ENCODE results near the gene C2CD4C. TPM values are rescaled to one million over a fixed set of nuclear protein-coding genes. Genes with fewer than 3 reads are reported as not detected.

Gene C2CD4C
- total RNA-seq, 1 experiment from 2014 or later: 7.1 TPM

DNA sequence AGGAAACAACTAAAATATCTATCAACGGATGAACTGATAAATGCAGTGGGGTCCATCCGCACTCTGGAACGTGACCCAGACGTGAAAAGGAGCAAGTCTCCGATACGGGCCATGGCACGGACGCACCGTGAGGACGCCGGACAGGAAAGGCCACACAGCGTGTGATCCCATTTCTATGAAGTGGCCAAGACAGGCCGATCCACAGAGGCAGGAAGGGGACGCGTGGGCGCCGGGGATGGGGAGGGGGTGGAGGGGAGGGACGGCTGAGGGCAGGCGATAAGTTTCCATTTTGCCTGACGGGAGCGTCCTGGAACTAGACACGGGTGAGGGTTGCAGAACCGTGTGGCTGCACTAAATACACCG lies 38.1 kb upstream of the C2CD4C start:
- H3K4me2 ChIP-seq (ENCODE audit: low read length): no peak overlapping the region
- H3K27ac ChIP-seq (ENCODE audit: low read depth, low read length): no peak overlapping the region
- no peaks in the 10 kb centered on the region for H4K20me1 ChIP-seq (ENCODE audit: insufficient read depth)
- H3K9ac ChIP-seq (ENCODE audit: low read length): no peak overlapping the region
- no peaks in the 10 kb centered on the region for H3K79me2 ChIP-seq (ENCODE audit: insufficient read depth, low read length)
- intact Hi-C loops (cut with micrococcal nuclease): no loop called here
- RAD21 ChIA-PET (ENCODE audit: low non-redundant PET in 1 of 2, low total read pairs in 2 of 2, uncharacterized antibody in 2 of 2, unreplicated experiment in 2 of 2): no interaction called here
- TF ChIP-seq ZNF274 (IDR thresholded peaks at IDR 0.05; ENCODE audit: low read depth, low read length) (no peak), POLR2A (IDR thresholded peaks at IDR 0.05; ENCODE audit: borderline replicate concordance, extremely low read depth, insufficient read depth, insufficient read length) (no peak), CEBPB (IDR thresholded peaks at IDR 0.05; ENCODE audit: low read depth) (no peak), POLR2AphosphoS5 (IDR thresholded peaks at IDR 0.05; ENCODE audit: low read depth, low read length) (no peak), FOSL1 (IDR thresholded peaks at IDR 0.05; ENCODE audit: low read depth) (no peak), SRF (IDR thresholded peaks at IDR 0.05; ENCODE audit: low read depth) (no peak), SP1 (IDR thresholded peaks at IDR 0.05; ENCODE audit: low read depth) (no peak), EZH2phosphoT487 (IDR thresholded peaks at IDR 0.05; ENCODE audit: borderline replicate concordance) (no peak)
- TF ChIP-seq, protein P1, sequence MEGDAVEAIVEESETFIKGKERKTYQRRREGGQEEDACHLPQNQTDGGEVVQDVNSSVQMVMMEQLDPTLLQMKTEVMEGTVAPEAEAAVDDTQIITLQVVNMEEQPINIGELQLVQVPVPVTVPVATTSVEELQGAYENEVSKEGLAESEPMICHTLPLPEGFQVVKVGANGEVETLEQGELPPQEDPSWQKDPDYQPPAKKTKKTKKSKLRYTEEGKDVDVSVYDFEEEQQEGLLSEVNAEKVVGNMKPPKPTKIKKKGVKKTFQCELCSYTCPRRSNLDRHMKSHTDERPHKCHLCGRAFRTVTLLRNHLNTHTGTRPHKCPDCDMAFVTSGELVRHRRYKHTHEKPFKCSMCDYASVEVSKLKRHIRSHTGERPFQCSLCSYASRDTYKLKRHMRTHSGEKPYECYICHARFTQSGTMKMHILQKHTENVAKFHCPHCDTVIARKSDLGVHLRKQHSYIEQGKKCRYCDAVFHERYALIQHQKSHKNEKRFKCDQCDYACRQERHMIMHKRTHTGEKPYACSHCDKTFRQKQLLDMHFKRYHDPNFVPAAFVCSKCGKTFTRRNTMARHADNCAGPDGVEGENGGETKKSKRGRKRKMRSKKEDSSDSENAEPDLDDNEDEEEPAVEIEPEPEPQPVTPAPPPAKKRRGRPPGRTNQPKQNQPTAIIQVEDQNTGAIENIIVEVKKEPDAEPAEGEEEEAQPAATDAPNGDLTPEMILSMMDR (IDR thresholded peaks at IDR 0.05 in 2 of 3, conservative IDR thresholded peaks at IDR 0.05 in 1 of 3; ENCODE audit: borderline replicate concordance in 1 of 3, insufficient read depth in 1 of 3, low read depth in 2 of 3, low read length in 2 of 3): no peak
- TF ChIP-seq, protein P2, sequence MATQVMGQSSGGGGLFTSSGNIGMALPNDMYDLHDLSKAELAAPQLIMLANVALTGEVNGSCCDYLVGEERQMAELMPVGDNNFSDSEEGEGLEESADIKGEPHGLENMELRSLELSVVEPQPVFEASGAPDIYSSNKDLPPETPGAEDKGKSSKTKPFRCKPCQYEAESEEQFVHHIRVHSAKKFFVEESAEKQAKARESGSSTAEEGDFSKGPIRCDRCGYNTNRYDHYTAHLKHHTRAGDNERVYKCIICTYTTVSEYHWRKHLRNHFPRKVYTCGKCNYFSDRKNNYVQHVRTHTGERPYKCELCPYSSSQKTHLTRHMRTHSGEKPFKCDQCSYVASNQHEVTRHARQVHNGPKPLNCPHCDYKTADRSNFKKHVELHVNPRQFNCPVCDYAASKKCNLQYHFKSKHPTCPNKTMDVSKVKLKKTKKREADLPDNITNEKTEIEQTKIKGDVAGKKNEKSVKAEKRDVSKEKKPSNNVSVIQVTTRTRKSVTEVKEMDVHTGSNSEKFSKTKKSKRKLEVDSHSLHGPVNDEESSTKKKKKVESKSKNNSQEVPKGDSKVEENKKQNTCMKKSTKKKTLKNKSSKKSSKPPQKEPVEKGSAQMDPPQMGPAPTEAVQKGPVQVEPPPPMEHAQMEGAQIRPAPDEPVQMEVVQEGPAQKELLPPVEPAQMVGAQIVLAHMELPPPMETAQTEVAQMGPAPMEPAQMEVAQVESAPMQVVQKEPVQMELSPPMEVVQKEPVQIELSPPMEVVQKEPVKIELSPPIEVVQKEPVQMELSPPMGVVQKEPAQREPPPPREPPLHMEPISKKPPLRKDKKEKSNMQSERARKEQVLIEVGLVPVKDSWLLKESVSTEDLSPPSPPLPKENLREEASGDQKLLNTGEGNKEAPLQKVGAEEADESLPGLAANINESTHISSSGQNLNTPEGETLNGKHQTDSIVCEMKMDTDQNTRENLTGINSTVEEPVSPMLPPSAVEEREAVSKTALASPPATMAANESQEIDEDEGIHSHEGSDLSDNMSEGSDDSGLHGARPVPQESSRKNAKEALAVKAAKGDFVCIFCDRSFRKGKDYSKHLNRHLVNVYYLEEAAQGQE (IDR thresholded peaks at IDR 0.05; ENCODE audit: low read depth): no peak
- TF ChIP-seq, protein P3, sequence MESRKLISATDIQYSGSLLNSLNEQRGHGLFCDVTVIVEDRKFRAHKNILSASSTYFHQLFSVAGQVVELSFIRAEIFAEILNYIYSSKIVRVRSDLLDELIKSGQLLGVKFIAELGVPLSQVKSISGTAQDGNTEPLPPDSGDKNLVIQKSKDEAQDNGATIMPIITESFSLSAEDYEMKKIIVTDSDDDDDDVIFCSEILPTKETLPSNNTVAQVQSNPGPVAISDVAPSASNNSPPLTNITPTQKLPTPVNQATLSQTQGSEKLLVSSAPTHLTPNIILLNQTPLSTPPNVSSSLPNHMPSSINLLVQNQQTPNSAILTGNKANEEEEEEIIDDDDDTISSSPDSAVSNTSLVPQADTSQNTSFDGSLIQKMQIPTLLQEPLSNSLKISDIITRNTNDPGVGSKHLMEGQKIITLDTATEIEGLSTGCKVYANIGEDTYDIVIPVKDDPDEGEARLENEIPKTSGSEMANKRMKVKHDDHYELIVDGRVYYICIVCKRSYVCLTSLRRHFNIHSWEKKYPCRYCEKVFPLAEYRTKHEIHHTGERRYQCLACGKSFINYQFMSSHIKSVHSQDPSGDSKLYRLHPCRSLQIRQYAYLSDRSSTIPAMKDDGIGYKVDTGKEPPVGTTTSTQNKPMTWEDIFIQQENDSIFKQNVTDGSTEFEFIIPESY (IDR thresholded peaks at IDR 0.05; ENCODE audit: extremely low read depth, insufficient replicate concordance, low read length): no peak
- H3K4me3 ChIP-seq (replicated peaks in 1 of 2; ENCODE audit: low read depth in 1 of 2, low read length in 2 of 2): no peak overlapping the region
- peaks cover 0 to 8% of the 10 kb centered on the region in 2 experiments; a peak in 2 of 4 replicates for H3K9me3 ChIP-seq (ENCODE audit: control insufficient read depth in 1 of 2, insufficient read depth in 1 of 2, low read depth in 1 of 2, low read length in 2 of 2)
- BruUV-seq (replicated peaks): no TSS peak
- POLR2A ChIA-PET: no interaction called here
- CTCF ChIA-PET: no interaction called here
- H3K36me3 ChIP-seq (ENCODE audit: control insufficient read depth in 1 of 2, insufficient read depth in 2 of 2, low read length in 2 of 2): no peaks in the 10 kb centered on the region
- H3K4me1 ChIP-seq (ENCODE audit: control insufficient read depth in 1 of 2, insufficient read depth in 2 of 2, low read length in 2 of 2): no peaks in the 10 kb centered on the region
- no peak for ATAC-seq
- no peaks in the 10 kb centered on the region for H3K27me3 ChIP-seq (ENCODE audit: insufficient read depth, low read length)
- H3K9me2 ChIP-seq (ENCODE audit: insufficient read depth): no peaks in the 10 kb centered on the region
- no peak for DNase-seq (ENCODE audit: low read depth, low spot score)
- H2AFZ ChIP-seq (ENCODE audit: low read depth, low read length, poor library complexity, severe bottlenecking): no peak overlapping the region

Data from HCT116 (cell line).